GM12878 (cell line): ENCODE results near the gene ZG16B. TPM values are rescaled to one million over a fixed set of nuclear protein-coding genes. Genes with fewer than 3 reads are reported as not detected.

Source experiments
- ATAC-seq: fragments of 200-7000 bp; cut with Tn5 transposase; 3 replicates; pipeline ENCODE4 v1.9.1; 2020; ENCODE audit warnings: mild to moderate bottlenecking, moderate library complexity
- BruUV-seq: library from RNA; stranded (reverse); fragments of 400-500 nt; replicated peaks from 2 replicates; lab custom pipeline; 2021; lab: Mats Ljungman, UMichigan
- CTCF ChIA-PET: fragments of 300-600 bp; sonication (Branson Sonifier 250); formaldehyde crosslinking; extraction: SDS; loops from one replicate; lab custom pipeline; 2021; ENCODE audit warnings: inconsistent platforms; lab: Yijun Ruan, JAX
- POLR2A ChIA-PET: fragments of 350-600 bp; formaldehyde crosslinking; extraction: SDS; loops from one replicate; lab custom pipeline; 2021; ENCODE audit warnings: inconsistent platforms; lab: Charles Lee
- RAD21 ChIA-PET: fragments of 300-600 bp; sonication (Branson Sonifier 250); formaldehyde crosslinking; loops from one replicate; lab custom pipeline; 2023; ENCODE audit warnings: antibody characterized with exemption; ENCODE audit not compliant: unreplicated experiment; lab: Charles Lee
- SMC1A ChIA-PET: fragments of 300-600 bp; sonication (Branson Sonifier 250); formaldehyde crosslinking; loops from one replicate; lab custom pipeline; 2023; ENCODE audit not compliant: unreplicated experiment, uncharacterized antibody; lab: Charles Lee
- DNase-seq: peaks from one replicate; pipeline ENCODE4 v3.0.0-alpha.2; 2011; ENCODE audit warnings: low read depth, low spot score
- FAIRE-seq: peaks from 3 replicates; lab custom pipeline; 2011; peaks lifted over from hg19 to GRCh38; lab: Jason Lieb, UNC
- H2AFZ ChIP-seq: 2 replicates; pipeline ENCODE4 v1.6.0; 2011; ENCODE audit warnings: low read depth, low read length, control low read depth; ENCODE audit not compliant: control insufficient read depth
- H3K27ac ChIP-seq: 2 replicates; pipeline ENCODE4 v1.5.1; 2011; ENCODE audit warnings: control low read depth; ENCODE audit not compliant: control insufficient read depth, insufficient read depth
- H3K27me3 ChIP-seq, 2 experiments: replicated peaks in 1 of 2; 2 replicates each; pipeline versions ENCODE4 v1.6.0 to v1.6.1; 2011; ENCODE audit warnings: low read length in 1 of 2; ENCODE audit not compliant: control insufficient read depth in 2 of 2, insufficient read depth in 2 of 2
- H3K36me3 ChIP-seq, 2 experiments: 2 replicates each; pipeline ENCODE4 v1.5.1; 2011; ENCODE audit warnings: low read length in 1 of 2; ENCODE audit not compliant: control insufficient read depth in 2 of 2, insufficient read depth in 2 of 2
- H3K4me1 ChIP-seq: 2 replicates; pipeline ENCODE4 v1.6.1; 2011; ENCODE audit warnings: mild to moderate bottlenecking, low read length, moderate library complexity, mixed read lengths; ENCODE audit not compliant: control insufficient read depth, insufficient read depth
- H3K4me2 ChIP-seq: 2 replicates; pipeline ENCODE4 v1.6.0; 2011; ENCODE audit warnings: control low read depth; ENCODE audit not compliant: control insufficient read depth, insufficient read depth
- H3K4me3 ChIP-seq: fragments of 200-600 bp; sonication (generic); 2 replicates; pipeline ENCODE4 v1.5.1; 2016
- H3K79me2 ChIP-seq: 2 replicates; pipeline ENCODE4 v1.6.0; 2011; ENCODE audit warnings: low read length; ENCODE audit not compliant: control insufficient read depth, insufficient read depth
- H3K9ac ChIP-seq: 2 replicates; pipeline ENCODE4 v1.8.0; 2011; ENCODE audit warnings: low read length, control low read depth, mixed read lengths; ENCODE audit not compliant: control insufficient read depth, insufficient read depth
- H3K9me3 ChIP-seq: replicated peaks from 3 replicates; pipeline ENCODE4 v1.5.1; 2011; ENCODE audit warnings: mild to moderate bottlenecking, low read length; ENCODE audit not compliant: control insufficient read depth, insufficient read depth
- H4K20me1 ChIP-seq: 2 replicates; pipeline ENCODE4 v1.6.0; 2011; ENCODE audit not compliant: control insufficient read depth, insufficient read depth
- BACH1 ChIP-seq: fragments of 450-650 bp; IDR thresholded peaks from 2 replicates; pipeline ENCODE4 v1.6.1; 2017; ENCODE audit warnings: mild to moderate bottlenecking, borderline replicate concordance
- CBX5 ChIP-seq: sonication (generic); IDR thresholded peaks from 2 replicates; pipeline ENCODE4 v1.6.1; 2016; ENCODE audit warnings: low read depth, moderate library complexity, mild to moderate bottlenecking, inconsistent platforms
- CREM ChIP-seq: IDR thresholded peaks from 2 replicates; pipeline ENCODE4 v1.6.1; 2014; ENCODE audit warnings: antibody characterized with exemption, low read depth
- FOXM1 ChIP-seq: IDR thresholded peaks from 2 replicates; pipeline ENCODE4 v1.6.1; 2012; ENCODE audit warnings: low read depth, mild to moderate bottlenecking, inconsistent platforms, low read length, moderate library complexity
- MEF2A ChIP-seq: IDR thresholded peaks from 2 replicates; pipeline ENCODE4 v1.6.1; 2011; ENCODE audit warnings: low read depth, mild to moderate bottlenecking, low read length, moderate library complexity; ENCODE audit not compliant: insufficient read depth
- MTA3 ChIP-seq: IDR thresholded peaks from 2 replicates; pipeline ENCODE4 v1.6.1; 2012; ENCODE audit warnings: low read length, inconsistent platforms, borderline replicate concordance
- MYB ChIP-seq: fragments of 150-350 bp; IDR thresholded peaks from 2 replicates; pipeline ENCODE4 v1.6.1; 2014; ENCODE audit warnings: mild to moderate bottlenecking, low read depth, low read length, borderline replicate concordance
- RFX5 ChIP-seq: IDR thresholded peaks from 2 replicates; pipeline ENCODE4 v1.6.1; 2011; ENCODE audit warnings: low read depth, low read length, improper control_type of control experiment
- RUNX3 ChIP-seq: IDR thresholded peaks from 2 replicates; pipeline ENCODE4 v1.6.1; 2012; ENCODE audit warnings: low read length, inconsistent platforms
- SIN3A ChIP-seq: IDR thresholded peaks from 2 replicates; pipeline ENCODE4 v1.6.1; 2012; ENCODE audit warnings: low read depth, low read length, improper control_type of control experiment
- SMAD1 ChIP-seq: fragments of 450-650 bp; IDR thresholded peaks from 2 replicates; pipeline ENCODE4 v1.6.1; 2018; ENCODE audit warnings: mild to moderate bottlenecking, low read depth; ENCODE audit not compliant: partially characterized antibody
- TCF3 ChIP-seq: IDR thresholded peaks from 2 replicates; pipeline ENCODE4 v1.6.1; 2012; ENCODE audit warnings: low read depth, mild to moderate bottlenecking, low read length, borderline replicate concordance; ENCODE audit not compliant: insufficient read depth
- TCF7 ChIP-seq: IDR thresholded peaks from 2 replicates; pipeline ENCODE4 v1.6.1; 2014; ENCODE audit warnings: antibody characterized with exemption, borderline replicate concordance
- USF1 ChIP-seq: IDR thresholded peaks from 2 replicates; pipeline ENCODE4 v1.6.1; 2011; ENCODE audit warnings: borderline replicate concordance, low read depth, mild to moderate bottlenecking, moderate library complexity, mixed read lengths, low read length; ENCODE audit not compliant: insufficient read depth; ENCODE audit errors: extremely low read length
- YY1 ChIP-seq: IDR thresholded peaks from 2 replicates; pipeline ENCODE4 v1.6.1; 2011; ENCODE audit warnings: low read depth, mild to moderate bottlenecking, low read length
- ZBTB11 ChIP-seq: fragments of 450-650 bp; formaldehyde crosslinking; IDR thresholded peaks from 2 replicates; pipeline ENCODE4 v1.5.0; 2022; ENCODE audit warnings: mild to moderate bottlenecking, missing genetic modification characterization
- ZNF384 ChIP-seq: IDR thresholded peaks from 2 replicates; pipeline ENCODE4 v1.6.1; 2012; ENCODE audit warnings: low read depth, mild to moderate bottlenecking, low read length, improper control_type of control experiment, borderline replicate concordance
- WGBS: methylation state at CpG from one replicate; pipeline ENCODE4 v1.1.6; 2016; ENCODE audit warnings: low lambda C conversion rate; ENCODE audit not compliant: insufficient replicate concordance, insufficient coverage; ENCODE audit errors: missing lambda C conversion rate; 5-methylcytosine and 5-hydroxymethylcytosine counted together
- in situ Hi-C: fragments of 300-500 bp; cut with MboI; formaldehyde crosslinking; loops from 9 replicates; pipeline ENCODE4 v1.14.3; 2018; ENCODE audit warnings: mixed read lengths
- intact Hi-C: fragments of 100-400 bp; cut with micrococcal nuclease; formaldehyde crosslinking; loops from one replicate; pipeline ENCODE4 v1.14.2; 2022; ENCODE audit not compliant: unreplicated experiment
- polyA plus RNA-seq, 11 experiments: library from polyadenylated mRNA; depleted of rRNA in 4 of 11; unstranded in 6 of 11; stranded (reverse) in 5 of 11; fragments of >200 nt; fragmentation: Nextera tagmentation in 4 of 11; fragmentation: Illumina TruSeq in 1 of 11; extraction: Ambion mirVana in 4 of 11; extraction: Trizol in 1 of 11; gene quantifications; 1 replicate in 1 of 11; 2 replicates in 10 of 11; pipeline versions ENCODE4 v1.2.1 to v1.2.3, GENCODE V29; 2011 to 2016; ENCODE audit warnings: inconsistent platforms in 2 of 11, missing spikeins in 2 of 11, low read depth in 1 of 11
- total RNA-seq, 4 experiments: library from RNA; depleted of rRNA in 3 of 4; stranded (reverse); fragments of >200 nt in 3 of 4; fragmentation: Illumina TruSeq in 1 of 4; extraction: Trizol in 1 of 4; gene quantifications; 2 replicates each; pipeline versions ENCODE4 v1.2.1 to v1.2.3, GENCODE V29; 2013 to 2021
- TF ChIP-seq, protein P1 (sequence below): IDR thresholded peaks from 2 replicates; pipeline ENCODE4 v1.6.1; 2011; ENCODE audit warnings: borderline replicate concordance, low read depth, mild to moderate bottlenecking, moderate library complexity, low read length; ENCODE audit not compliant: insufficient read depth, poor library complexity, severe bottlenecking

ZG16B gene
- total and polyA plus RNA-seq, 10 of the 15 experiments (the other 5 are each of a cell fraction or from before 2014, with no cell fraction given): 1.00 to 11.6 (median 5.8) TPM

DNA sequence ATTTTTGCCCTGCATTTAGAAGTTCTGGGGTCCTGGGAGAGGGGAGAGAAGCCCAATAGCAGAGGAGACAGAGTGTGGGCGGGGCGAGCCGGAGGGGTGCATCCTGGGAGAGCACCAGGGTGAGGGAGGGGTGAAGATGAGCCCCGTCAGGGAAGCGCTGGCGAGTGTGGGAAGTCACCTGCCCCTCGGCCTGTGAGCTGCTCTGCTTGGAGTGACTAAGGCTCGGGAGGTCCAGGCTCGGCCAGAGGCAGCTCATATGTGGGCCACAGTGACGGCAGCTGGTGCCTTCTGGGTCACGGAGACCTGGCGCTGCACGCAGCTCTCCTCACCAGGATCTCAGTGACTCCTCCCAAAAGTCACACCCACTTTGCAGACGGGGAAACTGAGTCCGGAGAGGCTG is 1.1 kb downstream of the ZG16B start:
- Histone ChIP-seq H4K20me1 (no peaks in the 10 kb centered on the region), H2AFZ (no peak overlapping the region), H3K79me2 (no peaks in the 10 kb centered on the region), H3K4me1 (peaks cover 4% of the 10 kb centered on the region; the same call in 1 of the 2 replicates), H3K27me3 (no peaks in the 10 kb centered on the region), H3K4me3 (no peak overlapping the region), H3K9ac (no peak overlapping the region), H3K27ac (no peak overlapping the region), H3K9me3 (no peaks in the 10 kb centered on the region), H3K4me2 (no peak overlapping the region), H3K36me3 (no peaks in the 10 kb centered on the region)
- ChIA-PET POLR2A (no interaction called here), RAD21 (no interaction called here), CTCF (interaction anchor here (1.0 kb wide), 1 partner anchor 34 kb away, joined by 3 read pairs; no protein-coding TSS in a partner anchor), SMC1A (no interaction called here)
- ATAC-seq (no peak), DNase-seq (no peak), FAIRE-seq (no peak)
- no peak for TF ChIP-seq MEF2A
- TF ChIP-seq RFX5: no peak
- TF ChIP-seq TCF3: no peak
- TF ChIP-seq SMAD1: no peak
- TF ChIP-seq TCF7: no peak
- no peak for TF ChIP-seq CBX5
- no peak for TF ChIP-seq FOXM1
- no peak for TF ChIP-seq MYB
- TF ChIP-seq BACH1: no peak
- no peak for TF ChIP-seq RUNX3
- TF ChIP-seq MTA3: no peak
- no peak for TF ChIP-seq ZNF384
- no peak for TF ChIP-seq SIN3A
- TF ChIP-seq, protein P1, sequence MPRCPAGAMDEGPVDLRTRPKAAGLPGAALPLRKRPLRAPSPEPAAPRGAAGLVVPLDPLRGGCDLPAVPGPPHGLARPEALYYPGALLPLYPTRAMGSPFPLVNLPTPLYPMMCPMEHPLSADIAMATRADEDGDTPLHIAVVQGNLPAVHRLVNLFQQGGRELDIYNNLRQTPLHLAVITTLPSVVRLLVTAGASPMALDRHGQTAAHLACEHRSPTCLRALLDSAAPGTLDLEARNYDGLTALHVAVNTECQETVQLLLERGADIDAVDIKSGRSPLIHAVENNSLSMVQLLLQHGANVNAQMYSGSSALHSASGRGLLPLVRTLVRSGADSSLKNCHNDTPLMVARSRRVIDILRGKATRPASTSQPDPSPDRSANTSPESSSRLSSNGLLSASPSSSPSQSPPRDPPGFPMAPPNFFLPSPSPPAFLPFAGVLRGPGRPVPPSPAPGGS: no peak
- no peak for TF ChIP-seq CREM
- TF ChIP-seq YY1: no peak
- no peak for TF ChIP-seq ZBTB11 (CRISPR knock-in tag)
- TF ChIP-seq USF1: no peak
- intact Hi-C loops (no loop called here), in situ Hi-C loops (no loop called here)
- BruUV-seq: no TSS peak
- 60% methylated on average over 15 of the region's 15 CpGs for WGBS
